IMR-90 (cell line): Measurements from ENCODE around the gene KCTD12. TPM values are rescaled to one million over a fixed set of nuclear protein-coding genes. Genes with fewer than 3 reads are reported as not detected.

Experiments used
- ATAC-seq: fragments of 200-7000 bp; cut with Tn5 transposase; 2 replicates; pipeline ENCODE4 v1.9.1; 2020; ENCODE audit warnings: low read depth, mild to moderate bottlenecking, moderate library complexity
- BruUV-seq: library from RNA; stranded (reverse); fragments of 400-500 nt; replicated peaks from 2 replicates; lab custom pipeline; 2021; lab: Mats Ljungman, UMichigan
- CTCF ChIA-PET: fragments of 300-600 bp; formaldehyde crosslinking; extraction: SDS; loops from one replicate; lab custom pipeline; 2021; ENCODE audit warnings: antibody characterized with exemption; lab: Yijun Ruan, JAX
- POLR2A ChIA-PET: fragments of 300-600 bp; sonication (Branson Sonifier 250); formaldehyde crosslinking; loops from one replicate; lab custom pipeline; 2022; ENCODE audit warnings: antibody characterized with exemption; ENCODE audit not compliant: unreplicated experiment; lab: Charles Lee
- DNase-seq: peaks from one replicate; pipeline ENCODE4 v3.0.0; 2013
- H2AFZ ChIP-seq: replicated peaks from 2 replicates; pipeline ENCODE3; 2013; ENCODE audit warnings: low read length, mild to moderate bottlenecking; ENCODE audit not compliant: poor library complexity
- H2AK5ac ChIP-seq: 2 replicates; pipeline ENCODE4 v1.6.1; 2013; ENCODE audit warnings: low read depth, low read length, inconsistent platforms
- H2AK9ac ChIP-seq: replicated peaks from 2 replicates; pipeline ENCODE3; 2013; ENCODE audit warnings: mild to moderate bottlenecking, low read depth, low read length, moderate library complexity; ENCODE audit not compliant: poor library complexity
- H2BK120ac ChIP-seq: 2 replicates; pipeline ENCODE4 v1.6.1; 2013; ENCODE audit warnings: low read depth, low read length, inconsistent platforms
- H2BK15ac ChIP-seq: 3 replicates; pipeline ENCODE4 v1.6.1; 2013; ENCODE audit warnings: low read depth, low read length, inconsistent platforms
- H2BK20ac ChIP-seq: 2 replicates; pipeline ENCODE4 v1.6.1; 2013; ENCODE audit warnings: low read depth, mild to moderate bottlenecking, inconsistent platforms, low read length, moderate library complexity
- H2BK5ac ChIP-seq: 2 replicates; pipeline ENCODE4 v1.6.1; 2013; ENCODE audit warnings: mild to moderate bottlenecking, low read depth, low read length, inconsistent platforms; ENCODE audit not compliant: poor library complexity, severe bottlenecking
- H3K14ac ChIP-seq: replicated peaks from 2 replicates; pipeline ENCODE4 v1.6.1; 2013; ENCODE audit warnings: low read depth, low read length, inconsistent platforms
- H3K18ac ChIP-seq: 2 replicates; pipeline ENCODE4 v1.6.1; 2013; ENCODE audit warnings: low read depth, low read length, control low read depth
- H3K23ac ChIP-seq: 2 replicates; pipeline ENCODE4 v1.6.1; 2013; ENCODE audit warnings: low read depth, low read length, inconsistent platforms
- H3K27ac ChIP-seq: 2 replicates; pipeline ENCODE4 v1.5.1; 2013; ENCODE audit warnings: mild to moderate bottlenecking, control low read depth, low read length; ENCODE audit not compliant: insufficient read depth
- H3K27me3 ChIP-seq: 2 replicates; pipeline ENCODE4 v1.6.1; 2013; ENCODE audit warnings: low read length; ENCODE audit not compliant: control insufficient read depth, insufficient read depth
- H3K36me3 ChIP-seq: 2 replicates; pipeline ENCODE4 v1.6.1; 2013; ENCODE audit warnings: low read length, mixed read lengths; ENCODE audit not compliant: control insufficient read depth, insufficient read depth
- H3K4ac ChIP-seq: 2 replicates; pipeline ENCODE4 v1.6.1; 2013; ENCODE audit warnings: low read depth, low read length, inconsistent platforms
- H3K4me1 ChIP-seq: 2 replicates; pipeline ENCODE4 v1.6.1; 2013; ENCODE audit warnings: low read length, mixed read lengths; ENCODE audit not compliant: control insufficient read depth, insufficient read depth
- H3K4me2 ChIP-seq: 2 replicates; pipeline ENCODE4 v1.6.1; 2013; ENCODE audit warnings: low read depth, mild to moderate bottlenecking, control low read depth, low read length, moderate library complexity
- H3K4me3 ChIP-seq: 2 replicates; pipeline ENCODE4 v1.5.1; 2013; ENCODE audit warnings: low read depth, mild to moderate bottlenecking, control low read depth, low read length, moderate library complexity; ENCODE audit not compliant: insufficient read depth
- H3K56ac ChIP-seq: 2 replicates; pipeline ENCODE4 v1.6.1; 2013; ENCODE audit warnings: low read length, inconsistent platforms; ENCODE audit not compliant: insufficient read depth; ENCODE audit errors: extremely low read depth
- H3K79me1 ChIP-seq, 2 experiments: 2 replicates each; pipeline ENCODE4 v1.6.1; 2013; ENCODE audit warnings: low read length in 2 of 2, inconsistent platforms in 1 of 2, low read depth in 1 of 2
- H3K9ac ChIP-seq: 2 replicates; pipeline ENCODE4 v1.6.1; 2013; ENCODE audit warnings: low read depth, low read length, control low read depth
- H3K9me1 ChIP-seq: 2 replicates; pipeline ENCODE4 v1.6.1; 2013; ENCODE audit warnings: low read length, inconsistent platforms; ENCODE audit not compliant: insufficient read depth
- H3K9me3 ChIP-seq: 2 replicates; pipeline ENCODE4 v1.6.1; 2013; ENCODE audit warnings: low read length; ENCODE audit not compliant: control insufficient read depth, insufficient read depth
- H4K20me1 ChIP-seq: 2 replicates; pipeline ENCODE4 v1.6.1; 2013; ENCODE audit warnings: low read length, inconsistent platforms; ENCODE audit not compliant: insufficient read depth
- H4K5ac ChIP-seq: 2 replicates; pipeline ENCODE4 v1.6.1; 2013; ENCODE audit warnings: mild to moderate bottlenecking, low read depth, low read length, control low read depth
- H4K8ac ChIP-seq, 2 experiments: 2 replicates each; pipeline ENCODE4 v1.6.1; 2013; ENCODE audit warnings: low read depth in 2 of 2, low read length in 2 of 2, control low read depth in 1 of 2, inconsistent platforms in 1 of 2
- H4K91ac ChIP-seq: 2 replicates; pipeline ENCODE4 v1.6.1; 2013; ENCODE audit warnings: low read depth, low read length, inconsistent platforms; ENCODE audit not compliant: insufficient read depth
- BHLHE40 ChIP-seq: fragments of 150-350 bp; IDR thresholded peaks from 2 replicates; pipeline ENCODE4 v1.6.1; 2016; ENCODE audit warnings: mild to moderate bottlenecking, low read depth, low read length
- CHD1 ChIP-seq: IDR thresholded peaks from 2 replicates; pipeline ENCODE4 v1.6.1; 2012; ENCODE audit warnings: low read depth, low read length, improper control_type of control experiment
- MAZ ChIP-seq: IDR thresholded peaks from 2 replicates; pipeline ENCODE4 v1.6.1; 2012; ENCODE audit warnings: low read depth, mild to moderate bottlenecking, low read length, improper control_type of control experiment, moderate library complexity, borderline replicate concordance
- MXI1 ChIP-seq: IDR thresholded peaks from 2 replicates; pipeline ENCODE4 v1.6.1; 2012; ENCODE audit warnings: low read depth, mild to moderate bottlenecking, low read length, moderate library complexity, borderline replicate concordance
- POLR2A ChIP-seq: IDR thresholded peaks from 2 replicates; pipeline ENCODE4 v1.6.1; 2012; ENCODE audit warnings: mild to moderate bottlenecking, low read depth, low read length
- RCOR1 ChIP-seq: IDR thresholded peaks from 2 replicates; pipeline ENCODE4 v1.6.1; 2012; ENCODE audit warnings: mild to moderate bottlenecking, low read length, improper control_type of control experiment; ENCODE audit not compliant: insufficient replicate concordance
- SMC3 ChIP-seq: fragments of 150-350 bp; IDR thresholded peaks from 2 replicates; pipeline ENCODE4 v1.6.1; 2016; ENCODE audit warnings: low read depth, mild to moderate bottlenecking, antibody characterized with exemption, low read length, moderate library complexity
- WGBS, 2 experiments: methylation state at CpG; one replicate each; pipeline versions ENCODE4 v1.1.5 to v1.1.7; 2013; ENCODE audit warnings: missing lambda C conversion rate in 2 of 2; ENCODE audit not compliant: insufficient read length in 1 of 2; ENCODE audit errors: extremely low coverage in 2 of 2; 5-methylcytosine and 5-hydroxymethylcytosine counted together
- dilution Hi-C: fragments of 300-500 bp; cut with HindIII; formaldehyde crosslinking; loops from one replicate; pipeline ENCODE4 v1.14.3; 2018; ENCODE audit warnings: low sequenced_read_pairs; ENCODE audit not compliant: unreplicated experiment
- in situ Hi-C: fragments of 300-500 bp; cut with MboI; formaldehyde crosslinking; loops from 3 replicates; pipeline ENCODE4 v1.14.3; 2019; ENCODE audit warnings: low sequenced_read_pairs, inconsistent platforms, mixed read lengths
- intact Hi-C: fragments of 100-400 bp; cut with micrococcal nuclease; formaldehyde crosslinking; loops from 2 replicates; pipeline ENCODE4 v1.10.0; 2022
- polyA plus RNA-seq, 3 experiments: library from polyadenylated mRNA; depleted of rRNA; stranded (reverse); fragments of >200 nt; gene quantifications; 2 replicates each; pipeline ENCODE4 v1.2.3, GENCODE V29; 2012; ENCODE audit warnings: low replicate concordance in 1 of 3
- total RNA-seq: library from RNA; depleted of rRNA; stranded (reverse); fragments of >200 nt; gene quantifications from 2 replicates; pipeline ENCODE4 v1.2.3, GENCODE V29; 2012
- TF ChIP-seq, protein P1 (sequence below): conservative IDR thresholded peaks from 2 replicates; pipeline ENCODE4 v1.5.1; 2012; ENCODE audit warnings: mild to moderate bottlenecking, low read depth, low read length, improper control_type of control experiment

Gene KCTD12
- total and polyA plus RNA-seq, 2 of the 4 experiments (the other 2 are of a cell fraction): 1.8 to 1.9 TPM

DNA sequence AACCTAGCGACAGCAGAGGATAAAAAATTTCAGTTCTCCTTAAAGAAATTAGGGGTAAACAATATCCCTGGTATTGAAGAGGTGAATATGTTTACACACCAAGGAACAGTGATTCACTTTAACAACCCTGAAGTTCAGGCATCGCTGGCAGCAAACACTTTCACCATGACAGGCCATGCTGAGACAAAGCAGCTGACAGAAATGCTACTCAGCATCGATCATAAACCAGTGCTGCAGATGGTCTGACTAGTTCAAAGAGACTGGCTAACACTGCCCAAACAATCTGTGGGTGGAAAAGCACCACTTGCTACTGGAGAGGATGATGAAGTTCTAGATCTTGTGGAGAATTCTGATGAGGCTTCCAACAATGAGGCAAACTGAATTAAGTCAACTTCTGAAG lies 42.3 kb upstream of the KCTD12 start:
- no peak overlapping the region for H3K4ac ChIP-seq
- H3K79me1 ChIP-seq: no peaks in the 10 kb centered on the region
- no peak overlapping the region for H3K18ac ChIP-seq
- H2BK15ac ChIP-seq: no peak overlapping the region
- H2BK120ac ChIP-seq: no peak overlapping the region
- no peak overlapping the region for H3K4me2 ChIP-seq
- peaks cover 7% of the 10 kb centered on the region for H3K27me3 ChIP-seq
- CTCF ChIA-PET: no interaction called here
- no peaks in the 10 kb centered on the region for H3K4me1 ChIP-seq
- no peak overlapping the region for H3K14ac ChIP-seq
- no peak overlapping the region for H4K8ac ChIP-seq
- H3K23ac ChIP-seq: no peak overlapping the region
- no peaks in the 10 kb centered on the region for H3K9me1 ChIP-seq
- no peak overlapping the region for H2AFZ ChIP-seq
- ATAC-seq: no peak; the same call in 1 of the 2 replicates
- no peak overlapping the region for H2AK9ac ChIP-seq
- H2AK5ac ChIP-seq: no peak overlapping the region
- POLR2A ChIA-PET: no interaction called here
- no peak overlapping the region for H3K56ac ChIP-seq
- no peak overlapping the region for H2BK5ac ChIP-seq
- no peak overlapping the region for H4K91ac ChIP-seq
- no peaks in the 10 kb centered on the region for H3K36me3 ChIP-seq
- dilution Hi-C loops: no loop called here
- H4K20me1 ChIP-seq: no peaks in the 10 kb centered on the region
- no peak overlapping the region for H3K27ac ChIP-seq
- no peak overlapping the region for H4K5ac ChIP-seq
- no peak overlapping the region for H3K4me3 ChIP-seq
- no CpG with 5 or more reads among the region's 3 CpGs for WGBS, 2 experiments
- H3K9ac ChIP-seq: no peak overlapping the region
- no TSS peak for BruUV-seq
- in situ Hi-C loops: no loop called here
- peak; percentile 3 for DNase-seq
- intact Hi-C loops: no loop called here
- peaks cover 4% of the 10 kb centered on the region; the same call in 1 of the 2 replicates for H3K9me3 ChIP-seq
- TF ChIP-seq, protein P1, sequence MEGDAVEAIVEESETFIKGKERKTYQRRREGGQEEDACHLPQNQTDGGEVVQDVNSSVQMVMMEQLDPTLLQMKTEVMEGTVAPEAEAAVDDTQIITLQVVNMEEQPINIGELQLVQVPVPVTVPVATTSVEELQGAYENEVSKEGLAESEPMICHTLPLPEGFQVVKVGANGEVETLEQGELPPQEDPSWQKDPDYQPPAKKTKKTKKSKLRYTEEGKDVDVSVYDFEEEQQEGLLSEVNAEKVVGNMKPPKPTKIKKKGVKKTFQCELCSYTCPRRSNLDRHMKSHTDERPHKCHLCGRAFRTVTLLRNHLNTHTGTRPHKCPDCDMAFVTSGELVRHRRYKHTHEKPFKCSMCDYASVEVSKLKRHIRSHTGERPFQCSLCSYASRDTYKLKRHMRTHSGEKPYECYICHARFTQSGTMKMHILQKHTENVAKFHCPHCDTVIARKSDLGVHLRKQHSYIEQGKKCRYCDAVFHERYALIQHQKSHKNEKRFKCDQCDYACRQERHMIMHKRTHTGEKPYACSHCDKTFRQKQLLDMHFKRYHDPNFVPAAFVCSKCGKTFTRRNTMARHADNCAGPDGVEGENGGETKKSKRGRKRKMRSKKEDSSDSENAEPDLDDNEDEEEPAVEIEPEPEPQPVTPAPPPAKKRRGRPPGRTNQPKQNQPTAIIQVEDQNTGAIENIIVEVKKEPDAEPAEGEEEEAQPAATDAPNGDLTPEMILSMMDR: no peak
- TF ChIP-seq POLR2A (no peak), RCOR1 (no peak), SMC3 (no peak), MXI1 (no peak), MAZ (no peak), BHLHE40 (no peak), CHD1 (no peak)
- no peak overlapping the region for H2BK20ac ChIP-seq
